Nephron progenitor cell (in vitro differentiated cells): ENCODE data around the gene TAAR6.
A peak's percentile ranks its signal among the peaks of the same experiment; 100 is the strongest.
"Not testable (repeated sequence)": the region's sequence is repeated elsewhere in the genome, so short reads cannot be mapped to it uniquely, and the experiment has no call there.

Experiments used
- DNase-seq: peaks from one replicate; pipeline ENCODE4 v3.0.0; 2021
- H3K27ac Mint-ChIP-seq: 2 replicates; pipeline ENCODE4 v1.8.0; 2021; ENCODE audit warnings: mild to moderate bottlenecking, moderate library complexity, mixed read lengths
- H3K27me3 Mint-ChIP-seq: 2 replicates; pipeline ENCODE4 v1.8.0; 2021; ENCODE audit warnings: mild to moderate bottlenecking, low read depth, mixed read lengths; ENCODE audit not compliant: poor library complexity
- H3K36me3 Mint-ChIP-seq: 2 replicates; pipeline ENCODE4 v1.8.0; 2021; ENCODE audit warnings: low read depth, mixed read lengths
- H3K4me1 Mint-ChIP-seq: 2 replicates; pipeline ENCODE4 v1.8.0; 2021; ENCODE audit warnings: mixed read lengths
- H3K4me3 Mint-ChIP-seq: 2 replicates; pipeline ENCODE4 v1.8.0; 2021; ENCODE audit warnings: mild to moderate bottlenecking, moderate library complexity, mixed read lengths
- H3K9me3 Mint-ChIP-seq: 2 replicates; pipeline ENCODE4 v1.8.0; 2021; ENCODE audit warnings: mild to moderate bottlenecking, moderate library complexity, mixed read lengths
- CTCF ChIP-seq: fragments of 200-600 bp; sonication (generic); IDR thresholded peaks from 2 replicates; pipeline ENCODE4 v1.5.0; 2021; ENCODE audit warnings: antibody characterized with exemption

The TAAR6 gene

GRCh38 chr6:132592855-132593254 lies 22.7 kb downstream of the TAAR6 start:
- no peak for DNase-seq
- H3K9me3 Mint-ChIP-seq, result no peaks in the 10 kb centered on the region
- no peak for TF ChIP-seq CTCF
- no peak overlapping the region for H3K4me3 Mint-ChIP-seq
- H3K27ac Mint-ChIP-seq, result no peak overlapping the region
- no peaks in the 10 kb centered on the region for H3K36me3 Mint-ChIP-seq
- peaks cover 10% of the 10 kb centered on the region for H3K27me3 Mint-ChIP-seq
- H3K4me1 Mint-ChIP-seq, result no peaks in the 10 kb centered on the region

GRCh38 chr6:132596201-132596600 lies 26.1 kb downstream of the TAAR6 start:
- Mint-ChIP-seq H3K9me3 (no peaks in the 10 kb centered on the region), H3K27me3 (peaks cover 14% of the 10 kb centered on the region), H3K4me1 (no peaks in the 10 kb centered on the region), H3K4me3 (no peak overlapping the region), H3K36me3 (no peaks in the 10 kb centered on the region), H3K27ac (no peak overlapping the region)
- no peak for DNase-seq
- no peak for TF ChIP-seq CTCF

- peak; percentile 3 for DNase-seq
- H3K9me3 Mint-ChIP-seq, result no peaks in the 10 kb centered on the region
- no peaks in the 10 kb centered on the region for H3K36me3 Mint-ChIP-seq
- peak; percentile 34 for TF ChIP-seq CTCF
- peaks cover 20% of the 10 kb centered on the region for H3K27me3 Mint-ChIP-seq
- H3K27ac Mint-ChIP-seq, result peak overlapping the region; percentile 13
- no peak overlapping the region for H3K4me3 Mint-ChIP-seq
- H3K4me1 Mint-ChIP-seq, result no peaks in the 10 kb centered on the region
Measured at GRCh38 chr6:132598473-132598872, 28.4 kb downstream of the TAAR6 start.

GRCh38 chr6:132600900-132601299 lies 30.8 kb downstream of the TAAR6 start:
- H3K27ac Mint-ChIP-seq, H3K36me3 Mint-ChIP-seq, H3K9me3 Mint-ChIP-seq, DNase-seq, H3K4me3 Mint-ChIP-seq, H3K4me1 Mint-ChIP-seq: not testable (repeated sequence)
- peaks cover 22% of the 10 kb centered on the region for H3K27me3 Mint-ChIP-seq

- H3K36me3 Mint-ChIP-seq, result no peaks in the 10 kb centered on the region
- no peak overlapping the region for H3K27ac Mint-ChIP-seq
- no peak overlapping the region for H3K4me3 Mint-ChIP-seq
- no peak for TF ChIP-seq CTCF
- no peaks in the 10 kb centered on the region for H3K4me1 Mint-ChIP-seq
- peaks cover 22% of the 10 kb centered on the region for H3K27me3 Mint-ChIP-seq
- no peak for DNase-seq
- H3K9me3 Mint-ChIP-seq, result no peaks in the 10 kb centered on the region
Measured at GRCh38 chr6:132604635-132605152, 34.6 kb downstream of the TAAR6 start.

- Mint-ChIP-seq H3K4me3 (no peak overlapping the region), H3K36me3 (no peaks in the 10 kb centered on the region), H3K27me3 (peaks cover 5% of the 10 kb centered on the region), H3K27ac (no peak overlapping the region), H3K9me3 (no peaks in the 10 kb centered on the region), H3K4me1 (no peaks in the 10 kb centered on the region)
- no peak for DNase-seq
- TF ChIP-seq CTCF, result no peak
Measured at GRCh38 chr6:132607544-132608233, 37.6 kb downstream of the TAAR6 start.
